SU-DHL-6 (cell line): ENCODE results near the gene ELK4.

Source experiments
- H2AFZ ChIP-seq: fragments of 200-600 bp; sonication (generic); 2 replicates; pipeline ENCODE4 v1.6.1; 2014; ENCODE audit warnings: low read depth, mild to moderate bottlenecking, moderate library complexity, mixed read lengths, antibody characterized with exemption, low read length; ENCODE audit not compliant: severe bottlenecking
- H3F3A ChIP-seq: fragments of 200-600 bp; shearing (Covaris generic); 2 replicates; pipeline ENCODE4 v1.6.0; 2016; ENCODE audit warnings: antibody characterized with exemption, mild to moderate bottlenecking; ENCODE audit not compliant: insufficient read depth
- H3K27ac ChIP-seq: fragments of 200-600 bp; sonication (generic); 2 replicates; pipeline ENCODE4 v1.5.1; 2016; ENCODE audit warnings: low read depth, mild to moderate bottlenecking, low read length, moderate library complexity, mixed read lengths
- H3K27me3 ChIP-seq: fragments of 200-600 bp; sonication (generic), shearing (Covaris generic); 2 replicates; pipeline ENCODE4 v1.6.0; 2014; ENCODE audit warnings: mild to moderate bottlenecking, low read length
- H3K36me3 ChIP-seq: fragments of 200-600 bp; sonication (generic); 2 replicates; pipeline ENCODE4 v1.6.1; 2014; ENCODE audit warnings: mild to moderate bottlenecking, low read length, mixed read lengths
- H3K4me2 ChIP-seq: fragments of 300-600, 200-600 bp; shearing (Covaris generic), sonication (generic); 2 replicates; pipeline ENCODE4 v1.6.0; 2014; ENCODE audit warnings: low read length, low read depth, mild to moderate bottlenecking; ENCODE audit not compliant: poor library complexity, severe bottlenecking
- H3K4me3 ChIP-seq: fragments of 200-600 bp; sonication (generic); 2 replicates; pipeline ENCODE4 v1.5.1; 2014; ENCODE audit warnings: antibody characterized with exemption, low read length, mild to moderate bottlenecking, mixed read lengths; ENCODE audit not compliant: insufficient read depth, poor library complexity, severe bottlenecking
- H3K79me2 ChIP-seq: fragments of 200-600 bp; sonication (generic); 2 replicates; pipeline ENCODE4 v1.6.1; 2014; ENCODE audit warnings: mild to moderate bottlenecking, low read length, moderate library complexity; ENCODE audit not compliant: insufficient read depth
- H3K9ac ChIP-seq: fragments of 200-600 bp; sonication (generic); 2 replicates; pipeline ENCODE4 v1.7.0; 2014; ENCODE audit warnings: mild to moderate bottlenecking, low read length
- H3K9me2 ChIP-seq: fragments of 200-600 bp; sonication (generic); replicated peaks from 2 replicates; pipeline ENCODE4 v1.6.1; 2014; ENCODE audit warnings: low read length; ENCODE audit not compliant: insufficient read depth
- H3K9me3 ChIP-seq: fragments of 200-600 bp; sonication (generic); 2 replicates; pipeline ENCODE4 v1.6.1; 2014; ENCODE audit warnings: low read length, mixed read lengths; ENCODE audit not compliant: insufficient read depth
- H4K20me1 ChIP-seq: fragments of 200-600 bp; sonication (generic); 2 replicates; pipeline ENCODE4 v1.6.1; 2014; ENCODE audit warnings: low read depth, mild to moderate bottlenecking, antibody characterized with exemption, low read length, moderate library complexity, mixed read lengths
- CTCF ChIP-seq: fragments of 200-600 bp; sonication (generic); IDR thresholded peaks from one replicate; pipeline ENCODE4 v1.5.1; 2017; ENCODE audit warnings: antibody characterized with exemption, mild to moderate bottlenecking, low read length, moderate library complexity; ENCODE audit not compliant: insufficient read depth, poor library complexity, severe bottlenecking
- EZH2phosphoT487 ChIP-seq: fragments of 200-600 bp; sonication (generic), shearing (Covaris generic); conservative IDR thresholded peaks from 2 replicates; pipeline ENCODE4 v1.6.1; 2018; ENCODE audit warnings: mild to moderate bottlenecking, antibody characterized with exemption, low read length, moderate library complexity, mixed read lengths

Gene ELK4

GRCh38 chr1:205597691-205598314 is 34.0 kb downstream of the ELK4 start:
- no peak overlapping the region for H3K4me2 ChIP-seq
- peaks cover 7% of the 10 kb centered on the region for H3K36me3 ChIP-seq
- no peaks in the 10 kb centered on the region for H4K20me1 ChIP-seq
- H3K9me2 ChIP-seq: no peaks in the 10 kb centered on the region
- peaks cover 49% of the 10 kb centered on the region for H3F3A ChIP-seq
- no peaks in the 10 kb centered on the region for H3K27me3 ChIP-seq
- H2AFZ ChIP-seq: no peak overlapping the region
- no peaks in the 10 kb centered on the region for H3K9me3 ChIP-seq
- no peak for TF ChIP-seq CTCF
- no peak for TF ChIP-seq EZH2phosphoT487
- no peak overlapping the region for H3K4me3 ChIP-seq
- no peak overlapping the region for H3K27ac ChIP-seq
- no peaks in the 10 kb centered on the region for H3K79me2 ChIP-seq
- H3K9ac ChIP-seq: no peak overlapping the region

- Histone ChIP-seq H4K20me1 (no peaks in the 10 kb centered on the region), H3K4me3 (no peak overlapping the region), H3K79me2 (no peaks in the 10 kb centered on the region), H3K4me2 (peak overlapping the region; percentile 86), H3K9me3 (no peaks in the 10 kb centered on the region), H3K36me3 (no peaks in the 10 kb centered on the region; the same call in 1 of the 2 replicates), H3F3A (peaks cover 47% of the 10 kb centered on the region), H3K27ac (peak overlapping the region; percentile 94), H3K9me2 (no peaks in the 10 kb centered on the region), H3K27me3 (no peaks in the 10 kb centered on the region), H3K9ac (no peak overlapping the region), H2AFZ (no peak overlapping the region)
- TF ChIP-seq CTCF: no peak
- TF ChIP-seq EZH2phosphoT487: no peak
Measured at GRCh38 chr1:205596876-205597275, 34.9 kb downstream of the ELK4 start.

GRCh38 chr1:205595861-205596260 is 36.0 kb downstream of the ELK4 start:
- H3K9me2 ChIP-seq: no peaks in the 10 kb centered on the region

More at GRCh38 chr1:205595861-205596260, 36.0 kb downstream of the ELK4 start:
- Histone ChIP-seq H3K27me3 (no peaks in the 10 kb centered on the region), H4K20me1 (no peaks in the 10 kb centered on the region), H3K4me2 (peak overlapping the region; percentile 86), H3K9ac (peak overlapping the region; percentile 37), H3K79me2 (no peaks in the 10 kb centered on the region), H2AFZ (no peak overlapping the region), H3K4me3 (peak overlapping the region; percentile 7), H3K36me3 (no peaks in the 10 kb centered on the region; the same call in 1 of the 2 replicates), H3K9me3 (no peaks in the 10 kb centered on the region), H3F3A (peaks cover 47% of the 10 kb centered on the region), H3K27ac (peak overlapping the region; percentile 94)
- TF ChIP-seq EZH2phosphoT487 (no peak), CTCF (no peak)
